NCI-H128 (cell line): Measurements from ENCODE around the gene MED27.

Experiments
- DNase-seq: peaks from one replicate; lab custom pipeline; 2025; ENCODE audit not compliant: unreplicated experiment; lab: John Stamatoyannopoulos, UW

MED27 gene

DNA sequence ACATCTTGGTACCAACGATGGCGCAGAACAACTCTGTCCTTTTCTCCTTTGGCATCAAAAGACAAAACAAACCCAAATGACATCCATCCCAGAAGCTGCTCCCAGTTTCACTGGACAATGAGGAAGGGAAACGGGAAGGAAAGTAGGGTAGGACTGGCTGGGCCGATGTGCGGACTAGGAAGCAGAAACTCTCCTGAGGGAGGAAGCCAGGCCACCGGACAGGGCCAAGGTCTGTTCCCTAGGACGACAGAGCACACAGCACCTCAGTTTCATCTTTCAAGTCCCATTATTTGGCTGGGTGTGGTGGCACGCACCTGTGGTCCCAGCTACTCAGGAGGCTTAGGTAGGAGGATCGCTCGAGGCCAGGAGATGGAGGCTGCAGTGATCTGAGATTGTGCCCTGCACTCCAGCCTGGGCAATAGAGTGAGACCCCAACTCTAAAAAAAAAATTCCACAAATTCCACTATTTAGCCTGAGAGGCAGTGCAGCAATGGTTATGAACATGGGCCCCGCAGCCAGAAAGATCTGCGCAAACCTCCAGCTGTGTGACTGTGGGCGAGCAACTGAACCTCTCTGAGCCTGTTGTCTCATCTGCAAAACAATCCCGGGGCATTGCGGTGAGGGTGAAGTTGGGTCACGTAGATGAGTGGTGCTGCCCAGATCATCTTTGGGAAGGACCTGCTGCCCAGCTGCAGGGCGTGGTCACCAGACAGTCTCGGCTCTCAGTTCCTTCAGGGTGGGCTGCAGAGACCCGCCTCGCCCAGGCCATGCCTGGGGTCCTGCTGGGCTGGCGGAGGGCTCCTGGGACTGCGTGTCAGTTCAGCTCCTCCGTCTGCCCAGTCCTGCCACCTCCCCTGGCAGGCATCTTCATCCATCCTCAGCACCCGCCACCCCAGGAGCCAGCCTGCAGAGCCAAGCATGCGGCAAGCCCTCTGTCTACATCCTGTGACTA, 238.6 kb downstream of the MED27 start:
- no peak for DNase-seq

DNA sequence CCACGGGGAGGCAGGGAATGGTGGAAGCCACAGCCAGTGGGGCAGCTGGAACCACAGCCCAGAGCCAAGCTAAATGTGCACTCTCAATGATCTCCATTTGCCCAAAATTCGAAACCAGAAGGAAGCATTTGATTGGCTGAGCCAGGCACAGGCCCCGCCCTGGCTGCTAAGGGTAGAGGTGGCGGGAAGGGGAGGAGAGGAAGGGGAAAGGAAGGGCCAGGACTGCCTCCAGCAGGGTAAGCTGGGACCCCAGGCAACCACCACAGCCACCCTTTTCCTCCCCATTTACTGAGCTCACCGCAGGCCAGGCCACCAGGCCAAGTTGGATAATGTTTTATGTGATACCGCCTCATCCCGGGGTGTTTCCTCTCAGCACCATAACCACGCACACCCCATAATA, 239.4 kb downstream of the MED27 start:
- DNase-seq = no peak

DNA sequence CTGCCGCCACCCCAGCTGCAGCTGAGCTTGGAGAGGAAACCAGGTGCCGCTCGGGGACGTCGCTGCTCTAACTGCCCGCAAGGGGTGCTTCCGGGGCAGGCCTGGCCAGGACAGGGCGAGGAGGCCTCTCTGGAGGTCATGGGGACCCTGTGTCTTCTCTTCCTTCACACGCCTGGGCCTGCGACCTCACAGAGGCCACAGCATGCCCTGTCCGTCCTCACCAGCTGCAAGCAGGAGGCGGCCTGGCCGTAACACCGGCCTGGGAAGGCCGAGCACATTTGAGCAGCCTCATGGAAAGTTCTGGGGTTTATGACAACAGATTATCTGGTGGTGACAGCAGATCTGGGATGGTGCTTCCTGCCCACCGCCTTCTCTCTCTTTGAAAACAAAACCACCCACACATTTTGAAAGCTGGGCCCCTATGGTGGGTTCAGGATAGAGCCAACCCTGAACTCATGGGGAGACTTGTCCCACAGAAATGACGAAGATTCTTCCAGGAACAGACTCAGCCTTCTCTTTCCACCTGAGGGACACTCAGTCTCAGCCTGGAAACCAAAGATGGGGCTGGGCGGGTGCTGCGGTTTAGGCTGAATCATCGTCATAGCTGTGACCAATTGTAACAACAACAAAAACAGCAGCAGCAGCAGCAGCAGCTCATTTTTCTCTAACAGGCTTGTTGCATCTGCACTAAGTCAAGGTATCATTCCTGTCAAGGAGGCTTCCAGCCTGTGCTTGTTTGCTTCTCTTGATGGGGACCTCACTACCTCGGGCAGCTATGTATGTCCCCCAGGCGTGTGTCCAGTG, 240.2 kb downstream of the MED27 start:
- no peak for DNase-seq

DNA sequence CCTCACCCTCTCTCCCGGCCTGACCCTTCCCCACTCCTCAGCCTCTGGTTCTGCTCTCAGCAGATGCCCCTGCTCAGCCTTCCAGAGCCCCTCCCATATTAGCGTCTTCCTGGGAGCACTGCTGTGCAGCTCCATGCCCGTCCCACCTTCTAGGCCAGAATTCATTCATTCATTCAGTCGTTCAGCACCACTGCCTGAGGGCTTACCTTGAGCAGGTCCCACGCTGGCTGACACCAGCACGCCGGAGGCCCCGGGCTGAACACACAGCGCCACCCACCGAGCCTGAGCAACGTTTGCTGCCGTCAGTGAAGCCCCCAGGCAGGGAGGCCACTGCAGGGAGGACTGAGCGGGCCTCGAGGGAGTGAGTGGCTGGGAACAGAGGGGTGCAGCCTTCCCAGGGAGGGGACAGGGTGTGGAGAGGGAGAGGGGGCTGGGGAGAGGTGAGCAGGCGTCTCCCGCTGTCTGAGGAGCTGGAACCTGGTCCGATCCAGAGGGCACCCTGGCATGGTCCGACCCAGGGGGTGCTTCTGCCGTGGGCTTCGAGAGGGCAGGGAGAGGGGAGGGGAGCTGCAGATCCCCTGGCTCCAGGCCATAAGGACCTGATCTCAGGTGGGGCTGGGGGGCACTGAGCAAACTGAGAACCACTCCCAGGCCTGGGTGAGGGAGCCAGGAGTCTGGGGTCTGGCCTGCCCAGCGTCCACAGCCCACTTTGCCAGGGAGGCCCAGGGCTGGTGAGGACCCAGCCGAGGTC, 241.0 kb downstream of the MED27 start:
- DNase-seq = no peak

DNA sequence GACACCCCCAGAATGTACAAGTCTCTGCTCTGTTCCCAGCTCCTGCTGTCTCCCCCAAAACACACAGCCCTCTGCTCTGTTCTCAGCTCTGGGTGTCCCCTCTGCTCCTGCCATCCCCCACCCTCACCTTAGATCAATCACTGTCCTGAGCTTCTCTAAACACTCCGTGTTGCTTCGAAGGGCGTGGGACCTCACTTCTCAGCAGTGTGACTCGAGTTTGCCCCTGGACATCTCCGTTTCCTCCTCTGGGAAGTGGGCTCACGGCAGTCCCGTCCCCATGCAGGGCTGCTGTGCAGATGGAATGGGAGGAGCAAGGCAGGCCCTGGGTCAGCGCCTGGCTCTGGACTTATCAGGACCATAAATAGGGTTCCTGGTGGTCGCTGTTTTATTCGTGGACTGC, 241.8 kb downstream of the MED27 start:
- no peak for DNase-seq

DNA sequence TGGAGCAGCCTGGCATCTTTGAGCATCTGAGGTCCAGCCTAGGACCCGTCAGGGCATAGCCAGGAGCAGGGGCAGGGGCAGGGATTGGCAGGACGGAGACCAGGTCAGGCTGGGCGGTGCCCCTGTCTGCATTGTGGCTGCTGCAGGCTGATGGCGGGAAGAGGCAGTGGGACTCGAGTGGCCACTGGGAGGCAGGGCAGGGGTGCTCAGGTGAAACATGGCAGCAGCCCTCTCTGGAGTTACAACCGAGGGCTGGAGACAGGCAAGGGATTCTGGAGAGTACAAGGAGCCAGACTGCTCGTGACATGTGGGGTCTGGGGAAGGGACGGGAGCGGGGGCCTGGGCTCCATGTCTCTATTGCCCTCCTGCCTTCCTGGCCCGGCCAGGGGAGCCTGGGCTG, 242.4 kb downstream of the MED27 start:
- DNase-seq = no peak

DNA sequence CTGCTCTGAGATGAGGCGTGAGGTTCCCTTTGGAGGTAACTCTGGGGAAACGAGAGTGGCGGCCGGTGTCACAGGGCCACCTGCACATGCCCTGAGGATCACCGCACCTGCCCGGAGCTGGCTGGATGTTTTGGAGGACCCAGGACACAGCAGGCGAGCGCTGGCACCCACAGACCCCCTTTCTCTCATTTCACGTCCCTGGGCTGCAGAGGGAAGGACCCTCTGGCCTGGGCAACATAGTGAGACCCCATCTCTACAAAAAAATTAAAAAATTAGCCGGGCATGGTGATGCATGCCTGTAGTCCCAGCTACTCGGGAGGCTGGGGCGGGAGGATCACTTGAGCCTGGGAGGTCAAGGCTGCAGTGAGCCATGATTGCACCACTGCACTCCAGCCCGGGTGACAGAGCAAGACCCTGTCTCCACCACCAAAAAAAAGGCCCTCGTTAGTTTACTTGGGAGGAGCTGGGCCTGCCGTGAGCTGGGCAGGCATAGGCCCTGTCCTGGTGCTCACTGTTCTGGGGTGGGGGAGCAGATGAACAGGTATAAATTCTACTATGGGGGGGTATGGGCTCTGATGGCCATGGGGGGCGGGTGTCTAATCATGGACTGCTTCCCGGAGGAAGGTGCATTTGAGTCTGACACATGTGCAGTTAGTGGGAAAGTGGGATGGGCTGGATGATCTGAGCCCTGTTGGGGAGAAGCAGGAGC, 242.9 kb downstream of the MED27 start:
- no peak for DNase-seq

DNA sequence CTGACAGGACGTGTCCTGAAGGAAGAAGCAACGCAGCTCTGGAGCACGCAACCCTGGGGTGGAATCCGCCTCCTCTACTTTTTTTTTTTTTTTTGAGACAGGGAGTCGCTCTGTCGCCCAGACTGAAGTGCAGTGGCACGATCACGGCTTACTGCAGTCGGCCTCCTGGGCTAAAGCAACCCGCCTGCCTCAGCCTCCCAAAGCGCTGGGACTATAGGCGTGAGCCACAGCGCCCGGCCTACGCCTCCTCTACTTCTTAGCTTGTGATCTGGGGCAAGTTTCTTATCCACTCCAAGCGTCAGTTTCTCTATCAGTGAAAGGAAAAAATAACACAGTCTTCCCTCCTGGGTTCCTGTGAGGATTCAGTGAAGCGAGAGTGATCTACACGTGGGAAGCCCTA, 243.6 kb downstream of the MED27 start:
- DNase-seq = no peak

DNA sequence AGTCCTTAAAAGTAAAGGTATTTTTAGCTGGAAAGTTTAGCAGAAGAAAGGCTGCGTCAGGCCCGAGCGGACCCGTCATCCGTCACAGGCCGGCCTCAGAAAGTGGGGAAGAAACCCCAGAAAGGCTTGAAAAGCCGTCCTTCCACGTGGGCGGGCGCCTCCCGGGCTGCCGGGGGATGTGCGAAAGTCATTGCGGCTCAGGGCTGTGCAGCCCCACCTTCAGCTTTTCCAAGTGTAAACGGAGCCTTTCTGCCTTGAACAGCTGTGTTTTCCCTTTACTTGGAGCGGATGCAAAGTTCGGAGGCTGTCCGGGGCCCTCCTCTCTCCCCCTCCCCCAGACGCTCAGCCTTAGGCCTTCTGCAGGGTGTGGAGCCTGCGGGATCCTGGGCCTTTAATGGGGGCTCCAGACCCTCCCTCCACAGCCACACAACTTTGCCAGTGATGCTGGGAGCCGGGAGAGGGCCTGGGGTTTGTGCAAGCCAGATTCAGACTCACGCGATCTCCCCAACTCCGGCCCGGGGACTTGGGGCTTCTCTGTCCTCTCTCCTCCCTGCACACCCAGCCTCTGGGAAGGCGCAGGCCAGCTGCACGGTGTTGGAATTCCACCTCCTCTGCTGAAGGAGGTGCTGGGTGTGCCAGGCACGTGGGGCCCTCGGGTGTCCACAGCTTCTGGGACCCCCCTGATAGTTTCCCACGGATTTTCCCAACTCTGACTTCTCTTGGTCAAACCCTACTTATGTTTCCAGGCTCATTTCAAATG, 244.3 kb downstream of the MED27 start:
- DNase-seq = no peak

DNA sequence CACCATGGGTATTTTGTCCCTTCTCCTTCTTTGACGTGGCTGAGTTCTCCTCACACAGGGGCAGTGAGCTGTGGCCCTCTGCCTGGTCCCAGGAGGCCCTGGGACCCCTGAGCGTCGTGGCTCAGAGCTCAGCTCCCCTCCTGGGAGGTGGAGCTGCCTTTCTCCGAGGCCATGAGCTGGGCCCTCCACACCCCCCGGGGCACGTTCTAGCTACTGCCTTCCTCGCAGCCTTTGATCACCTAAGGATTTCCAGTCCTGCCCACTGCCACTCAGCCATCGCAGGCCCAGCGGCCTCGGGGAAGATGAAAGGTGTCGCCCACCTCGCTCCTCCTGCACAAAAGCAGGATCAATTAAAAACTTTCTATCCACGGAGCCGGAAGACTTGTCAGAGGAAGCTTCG, 244.9 kb downstream of the MED27 start:
- no peak for DNase-seq

DNA sequence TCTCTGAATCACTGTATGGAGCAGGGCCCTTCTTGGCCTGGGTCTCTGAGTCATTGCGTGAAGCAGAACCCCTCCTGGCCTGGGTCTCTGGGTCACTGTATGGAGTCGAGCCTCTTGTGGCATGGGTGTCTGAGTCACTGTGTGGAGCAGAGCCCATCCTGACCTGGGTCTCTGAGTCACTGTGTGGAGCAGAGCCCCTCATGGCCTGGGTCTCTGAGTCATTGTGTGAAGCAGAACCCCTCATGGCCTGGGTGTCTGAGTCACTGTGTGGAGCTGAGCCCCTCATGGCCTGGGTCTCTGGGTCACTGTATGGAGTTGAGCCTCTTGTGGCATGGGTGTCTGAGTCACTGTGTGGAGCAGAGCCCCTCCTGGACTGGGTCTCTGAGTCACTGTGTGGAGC, 245.8 kb downstream of the MED27 start:
- DNase-seq = no peak

DNA sequence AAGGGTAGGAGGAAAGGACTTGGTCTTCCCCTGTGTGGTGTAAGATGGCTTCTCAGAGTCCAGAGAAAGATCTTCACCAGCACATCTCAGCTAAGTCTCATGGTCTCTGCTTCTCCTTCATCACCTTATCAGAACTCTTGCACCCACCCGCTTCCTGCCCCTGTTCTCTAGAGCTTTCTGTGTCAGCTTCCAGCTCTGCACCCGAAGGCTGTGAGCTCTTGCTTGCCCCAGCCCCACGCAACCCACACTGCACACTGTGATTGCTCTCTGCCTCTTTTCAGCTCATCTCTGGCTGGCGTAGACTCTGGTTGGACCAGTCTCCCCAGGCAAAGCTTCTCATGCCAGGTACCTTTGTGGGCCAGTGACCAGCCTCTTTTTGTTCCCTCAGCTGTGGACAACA, 246.6 kb downstream of the MED27 start:
- DNase-seq = no peak

DNA sequence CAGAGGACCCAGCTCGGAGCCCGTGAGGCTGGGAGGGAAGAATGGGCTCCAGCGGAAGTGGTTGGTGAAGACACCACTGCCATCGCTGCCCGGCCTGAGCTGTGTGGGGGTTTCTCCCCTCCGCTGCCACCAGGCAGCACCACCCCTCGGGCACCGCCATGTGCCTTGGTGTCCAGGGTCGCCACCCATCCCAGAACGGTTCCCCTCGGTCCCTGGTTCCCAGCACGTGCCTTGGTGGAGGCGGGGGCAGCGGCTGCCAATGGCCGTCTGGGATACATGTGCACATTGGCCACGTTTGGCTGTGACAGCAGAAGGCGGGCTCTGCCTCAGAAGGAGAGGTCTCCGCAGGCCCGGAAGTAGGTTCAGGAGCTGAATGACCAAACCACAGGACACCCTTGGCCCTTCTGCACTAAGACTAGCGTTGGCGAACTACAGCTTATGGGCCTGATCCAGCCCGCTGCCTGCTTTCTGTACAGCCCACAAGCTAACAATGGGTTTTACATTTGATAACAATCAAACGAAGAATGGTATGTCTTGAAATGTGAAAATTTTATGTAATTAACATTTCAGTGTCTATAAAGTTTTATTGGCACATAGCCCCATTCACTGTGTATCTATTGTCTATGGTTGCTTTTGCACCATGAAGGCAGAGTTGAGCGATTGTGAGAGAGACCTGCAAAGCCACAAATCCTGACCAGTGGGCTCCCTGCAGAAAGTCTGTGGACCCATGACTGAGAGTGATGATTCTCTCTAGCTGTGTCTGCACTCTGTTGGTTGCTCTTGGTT, 248.1 kb downstream of the MED27 start:
- DNase-seq = no peak

DNA sequence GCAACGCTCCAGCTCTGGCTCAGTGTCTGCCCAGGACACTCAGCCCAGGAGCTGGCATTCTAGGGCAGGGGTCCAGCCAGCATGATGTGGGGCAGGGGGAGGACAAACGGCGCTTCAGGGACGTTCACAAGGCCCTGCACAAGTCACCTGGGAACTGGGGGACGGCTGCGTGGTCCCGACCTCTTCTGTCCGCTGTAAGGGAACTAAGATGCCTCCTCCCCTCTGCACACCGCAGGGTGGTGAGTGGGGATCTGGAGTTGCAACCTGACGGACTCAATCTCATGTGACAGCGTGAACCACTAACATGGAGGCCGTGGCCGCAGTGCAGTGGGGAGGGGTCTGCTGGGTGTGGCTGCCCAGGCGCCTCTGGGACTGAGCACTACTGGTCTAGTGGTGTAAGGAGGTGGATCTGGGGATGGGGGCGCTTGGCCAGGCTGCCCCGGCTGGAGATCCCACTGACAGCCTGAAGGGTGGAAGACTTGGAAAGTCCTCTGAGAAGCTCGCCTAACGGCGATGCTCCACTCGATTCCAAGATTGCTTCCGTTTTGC, 251.8 kb downstream of the MED27 start:
- no peak for DNase-seq

DNA sequence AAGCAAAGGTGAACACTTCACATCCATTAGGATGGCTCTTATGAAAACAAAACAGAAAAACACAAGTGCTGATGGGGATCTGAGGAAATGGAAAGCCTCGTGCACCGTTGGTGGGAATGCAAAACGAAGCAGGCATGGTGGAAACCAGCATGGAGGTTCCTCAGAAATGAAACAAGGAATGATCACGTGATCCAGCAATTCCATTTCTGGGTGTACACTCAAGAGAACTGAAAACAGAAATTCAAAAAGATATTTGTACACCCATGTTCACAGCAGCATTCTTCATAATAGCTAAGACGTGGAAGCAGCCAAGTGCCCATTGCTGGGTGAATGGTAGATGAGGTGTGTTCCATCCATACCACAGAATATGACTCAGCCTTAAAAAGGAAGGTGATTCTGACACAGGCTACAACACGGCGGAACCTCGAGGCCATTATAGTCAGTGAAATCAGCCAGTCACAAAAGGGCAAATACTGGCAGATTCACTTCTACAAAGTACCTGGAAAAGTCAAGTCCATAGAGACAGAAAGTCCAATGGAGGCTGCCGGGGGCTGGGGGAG, 252.6 kb downstream of the MED27 start:
- no peak for DNase-seq

DNA sequence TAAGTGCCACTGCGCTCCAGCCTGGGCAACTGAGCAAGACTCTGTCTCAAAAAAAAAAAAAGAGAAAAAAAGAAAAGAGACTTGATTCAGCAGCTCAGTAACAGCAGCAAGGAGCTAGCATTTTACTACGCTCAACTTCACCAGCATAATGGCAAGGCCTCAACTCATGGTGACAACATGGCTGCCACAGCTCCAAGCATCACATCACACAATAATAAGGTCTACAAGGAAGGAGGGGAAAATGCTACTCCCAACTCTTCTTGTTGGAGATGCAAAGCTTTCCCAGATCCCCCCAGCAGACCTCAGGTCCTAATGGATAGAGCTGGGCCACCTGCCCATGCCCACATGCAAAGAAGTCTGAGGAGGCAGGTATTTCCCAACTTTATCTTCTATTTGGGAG, 253.6 kb downstream of the MED27 start:
- no peak for DNase-seq

DNA sequence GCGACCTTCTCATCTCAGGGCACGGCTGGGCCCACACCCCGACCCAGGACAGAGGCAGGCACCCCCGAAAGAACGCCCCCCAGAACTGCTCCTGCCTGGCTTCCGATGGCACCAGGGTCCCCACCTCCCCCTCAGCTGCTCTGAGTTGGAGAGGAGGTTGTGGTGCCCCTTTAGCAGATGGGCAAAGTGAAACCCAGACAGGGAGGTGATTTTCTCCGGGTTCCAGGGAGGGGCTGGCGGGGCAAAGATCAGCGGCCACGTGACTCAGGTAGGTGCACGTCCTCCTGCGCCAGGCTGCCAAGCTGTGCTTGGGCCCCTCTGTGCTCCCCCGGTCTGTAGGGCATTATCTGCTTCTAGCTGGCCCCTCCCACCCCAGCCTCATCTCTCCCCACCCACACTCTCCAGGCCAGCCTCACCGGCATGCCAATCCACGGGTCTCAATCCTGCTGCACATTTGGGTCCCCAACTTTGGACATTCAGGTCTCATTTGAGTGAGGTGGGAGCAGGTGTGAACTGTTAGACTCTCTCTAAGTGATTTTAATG, 254.6 kb downstream of the MED27 start:
- no peak for DNase-seq

DNA sequence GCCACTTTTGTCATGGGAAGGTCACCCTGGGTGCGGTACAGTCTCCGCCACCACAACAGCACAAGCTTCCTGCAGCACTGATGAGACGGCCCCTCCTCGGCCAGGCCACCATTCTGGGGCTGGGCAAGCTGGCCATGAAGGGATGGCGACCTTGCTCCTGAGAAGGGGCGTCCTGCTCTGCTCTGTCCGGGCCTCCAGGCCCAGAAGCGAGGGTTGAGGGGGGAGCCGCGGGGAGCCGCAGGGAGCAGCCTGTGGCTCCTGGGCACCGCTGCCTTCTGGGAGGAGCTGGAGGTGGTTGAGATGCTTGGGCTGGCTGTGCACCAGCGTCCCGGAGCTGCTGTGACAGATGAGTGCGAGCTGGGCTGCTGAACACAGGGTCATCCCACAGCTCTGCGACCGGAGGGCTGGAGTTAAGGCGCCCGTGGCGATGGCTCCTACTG, 255.5 kb downstream of the MED27 start:
- no peak for DNase-seq
